Measurements from ENCODE around the gene C1D.
"Not testable (repeated sequence)": the region's sequence is repeated elsewhere in the genome, so short reads cannot be mapped to it uniquely, and the experiment has no call there.

Gene C1D

DNA sequence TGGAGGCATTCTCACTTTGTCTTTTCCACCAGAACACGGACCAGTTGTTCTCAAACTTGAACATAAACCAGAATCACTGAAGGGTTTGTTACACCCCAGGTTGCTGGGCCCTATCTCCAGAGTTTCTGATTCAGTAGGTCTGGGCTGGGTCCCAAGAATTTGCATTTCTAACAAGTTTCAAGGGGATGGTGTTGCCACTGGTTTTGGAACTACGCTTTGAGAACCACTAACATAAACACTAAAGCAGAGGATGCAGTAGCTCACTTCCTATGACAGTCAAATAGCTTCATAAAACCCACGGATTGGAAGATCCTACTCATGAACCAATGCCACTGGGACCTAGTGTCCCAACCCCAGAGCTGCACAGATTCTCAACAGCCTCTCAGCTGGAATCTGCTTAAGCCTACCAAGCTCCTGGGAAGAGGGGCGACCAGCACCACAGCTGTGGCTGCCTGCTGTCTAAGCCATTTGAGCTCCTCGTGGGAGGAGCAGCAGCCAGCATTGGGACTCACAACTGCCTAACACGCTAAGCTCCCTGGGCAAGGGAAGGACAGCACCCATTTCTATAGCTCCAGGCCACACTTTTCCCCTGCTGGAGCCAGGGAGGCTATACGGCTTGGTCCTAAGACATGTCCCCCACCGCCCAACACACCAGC lies 62.5 kb downstream of the C1D start:
- no peak for DNase-seq (ENCODE audit: low spot score)

DNA sequence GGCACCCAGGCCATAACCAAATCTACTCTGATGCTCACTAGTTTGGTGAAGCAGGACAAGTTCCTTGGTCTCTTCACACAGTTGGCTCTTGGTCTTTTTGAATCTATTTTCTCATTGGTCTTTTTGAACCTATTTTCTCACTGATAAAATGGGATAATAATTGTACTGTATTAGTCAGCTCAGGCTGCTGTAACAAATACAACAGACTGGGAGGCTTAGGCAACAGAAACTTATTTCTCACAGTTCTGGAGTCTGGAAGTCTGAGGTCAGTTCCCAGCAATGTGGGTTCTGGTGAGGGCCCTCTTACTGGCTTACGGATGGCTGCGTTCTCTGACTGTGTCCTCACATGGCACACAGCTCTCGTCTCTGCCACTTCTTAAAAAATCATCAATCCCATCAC lies 63.5 kb downstream of the C1D start:
- DNase-seq (ENCODE audit: low spot score): no peak

GRCh38 chr2:67997903-67998302 lies 64.9 kb downstream of the C1D start:
- no peak for DNase-seq (ENCODE audit: low spot score)

DNA sequence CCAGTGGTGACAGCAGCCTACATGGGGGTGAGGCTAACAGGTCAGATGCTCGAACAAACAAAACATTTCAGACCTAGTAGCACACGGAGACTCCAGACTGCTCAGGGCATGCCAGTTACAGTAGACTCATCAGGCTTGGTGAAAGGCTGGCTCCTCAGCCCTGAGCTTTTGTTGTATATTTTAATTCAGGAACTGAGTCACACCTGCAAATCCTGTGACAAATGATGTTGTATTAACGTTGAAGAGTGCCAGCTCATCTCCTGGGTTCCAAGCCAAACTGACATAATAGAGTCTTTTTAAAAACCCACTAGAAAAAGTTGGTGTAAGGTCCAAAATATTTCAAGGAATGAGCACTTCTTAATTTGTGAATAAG lies 65.3 kb downstream of the C1D start:
- DNase-seq (ENCODE audit: low spot score): no peak

GRCh38 chr2:67996772-67997527 lies 65.9 kb downstream of the C1D start:
- DNase-seq (ENCODE audit: low spot score): no peak

DNA sequence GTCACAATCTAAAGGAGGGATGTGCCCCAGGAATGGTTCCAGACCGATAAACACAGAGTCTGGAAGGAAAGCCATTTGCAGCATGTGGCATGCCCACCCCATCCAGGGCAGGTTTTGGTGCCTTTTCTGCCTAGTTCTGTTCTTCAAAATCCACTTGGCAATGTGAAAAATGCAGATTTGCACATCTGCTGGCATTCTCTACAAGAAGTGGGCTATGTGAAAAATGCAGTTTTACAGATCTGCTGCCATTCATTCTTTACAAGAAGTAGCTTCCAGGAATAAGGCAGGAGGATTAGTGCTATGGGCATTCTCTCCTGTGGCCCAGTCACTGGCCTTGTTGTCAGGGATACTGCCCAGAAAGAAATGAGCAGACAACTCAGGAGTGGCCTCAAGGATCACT lies 68.1 kb downstream of the C1D start:
- no peak for DNase-seq (ENCODE audit: low spot score)

DNA sequence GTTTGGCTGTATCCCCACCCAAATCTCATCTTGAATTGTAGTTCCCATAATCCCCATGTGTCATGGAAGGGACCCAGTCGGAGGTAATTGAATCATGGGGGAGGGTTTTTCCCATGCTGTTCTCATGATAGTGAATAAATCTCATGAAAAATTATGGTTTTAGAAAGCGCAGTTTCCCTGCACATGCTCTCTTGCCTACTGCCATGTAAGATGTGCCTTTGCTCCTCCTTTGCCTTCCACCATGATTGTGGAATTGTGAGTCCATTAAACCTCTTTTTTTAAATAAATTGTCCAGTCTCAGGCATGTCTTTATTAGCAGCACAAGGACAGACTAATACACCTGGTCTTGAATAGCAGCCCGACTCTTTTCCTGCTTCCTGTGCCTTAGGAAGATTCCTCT lies 68.7 kb downstream of the C1D start:
- not testable (repeated sequence) for DNase-seq (ENCODE audit: low spot score)

DNA sequence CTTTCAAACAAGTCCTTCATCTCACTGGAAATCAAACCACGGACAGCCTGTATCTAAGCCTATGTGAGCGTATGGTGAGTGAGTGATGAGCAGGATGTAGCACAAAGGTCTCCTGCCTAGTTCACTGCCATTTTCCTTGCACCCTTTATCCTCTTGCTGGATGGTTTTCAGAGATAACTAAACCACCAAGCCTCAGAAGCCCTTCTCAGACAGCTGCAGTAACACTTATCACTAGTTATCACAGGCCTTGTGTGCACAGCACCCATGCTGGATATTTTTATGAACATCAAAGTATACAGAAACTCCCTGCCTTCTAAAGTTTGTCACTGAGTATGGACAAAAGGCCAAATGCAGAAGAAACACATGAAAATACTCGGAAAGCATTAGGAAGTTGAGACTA lies 69.5 kb downstream of the C1D start:
- no peak for DNase-seq (ENCODE audit: low spot score)

DNA sequence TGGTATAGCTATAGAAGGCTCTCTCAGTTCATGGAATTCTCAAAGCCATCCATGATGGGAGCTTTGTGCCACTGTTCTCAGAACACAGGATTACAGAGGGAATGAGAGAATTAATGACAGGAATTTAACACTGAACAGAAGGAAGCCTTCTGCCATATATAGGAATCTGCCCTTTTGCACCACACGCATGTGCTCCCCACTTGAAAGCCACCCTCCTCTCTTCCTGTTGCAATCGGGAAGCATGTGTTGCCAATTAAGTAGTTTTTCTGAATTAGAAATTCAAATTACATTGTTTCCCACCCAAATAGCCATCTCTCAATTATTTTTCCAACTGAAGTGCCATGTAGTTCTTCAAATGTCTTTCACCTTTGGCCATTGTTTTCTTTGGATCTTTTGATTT lies 71.3 kb downstream of the C1D start:
- DNase-seq (ENCODE audit: low spot score): no peak

Data from SK-N-DZ (cell line).